ENCODE measurements around the gene ITFG1. TPM values are rescaled to one million over a fixed set of nuclear protein-coding genes. Genes with fewer than 3 reads are reported as not detected.
A peak's percentile ranks its signal among the peaks of the same experiment; 100 is the strongest.
"Not testable (repeated sequence)": the region's sequence is repeated elsewhere in the genome, so short reads cannot be mapped to it uniquely, and the experiment has no call there.

Gene ITFG1
- total and polyA plus RNA-seq, 7 experiments from 2014 or later: 20.8 to 34.3 (median 25.2) TPM

DNA sequence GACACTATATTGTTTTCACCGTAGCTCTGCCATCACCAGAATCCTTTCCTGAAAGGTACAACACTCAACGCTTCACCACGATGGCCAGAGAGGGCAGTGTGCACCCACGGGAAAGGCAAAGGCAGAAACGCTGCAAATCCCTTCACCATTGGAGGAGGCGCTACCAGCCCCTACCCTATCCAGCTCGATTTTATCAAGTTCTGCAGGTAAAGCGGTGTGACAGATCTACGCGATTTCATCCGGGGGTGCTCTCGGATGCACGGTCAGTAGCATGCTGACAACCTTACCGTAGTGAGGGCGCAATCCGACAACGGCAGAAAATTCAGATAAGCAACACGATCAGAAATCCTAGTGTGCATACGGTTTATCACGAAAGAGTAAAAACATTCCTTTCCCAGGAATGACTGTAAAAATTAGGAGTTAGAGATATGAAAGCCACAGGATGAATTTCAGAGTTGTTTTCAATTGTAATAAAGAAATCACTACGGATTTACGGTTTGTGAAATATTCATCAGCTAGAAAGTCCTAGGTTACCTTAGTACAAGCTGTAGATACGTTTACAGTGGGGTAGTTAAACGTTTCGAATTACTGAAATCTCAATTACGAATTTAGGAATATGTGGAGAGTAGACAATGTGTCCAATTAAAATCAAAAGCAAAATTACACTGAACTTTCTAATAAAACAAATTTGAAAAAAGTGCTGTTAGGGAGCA is 318.9 kb downstream of the ITFG1 start:
- DNase-seq: peak; percentile 53 to 83 (median 75)
- H3K36me3 Mint-ChIP-seq: no peaks in the 10 kb centered on the region

DNA sequence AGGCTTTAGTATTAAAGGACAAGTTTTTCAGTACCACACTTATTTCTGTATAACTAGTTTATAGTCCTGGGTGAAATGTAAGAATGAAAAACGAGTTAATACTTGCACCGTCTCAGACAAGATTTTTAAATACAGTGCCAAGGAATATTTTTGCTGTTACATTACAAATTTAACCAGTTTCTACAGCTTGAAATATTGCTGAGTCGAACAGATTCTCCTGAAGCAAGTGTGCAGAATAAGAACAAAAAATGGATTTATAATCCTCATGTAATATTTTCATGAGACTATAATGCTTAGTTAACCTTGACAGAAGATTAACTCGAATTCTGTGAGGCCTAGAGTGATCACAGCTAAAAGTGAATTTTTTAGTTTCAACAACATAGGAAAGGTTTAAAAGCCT is 320.2 kb downstream of the ITFG1 start:
- intact Hi-C loops (cut with micrococcal nuclease): loop anchor here (1.0 to 10.0 kb wide), 19 partner anchors 73 to 1492 kb away; partner anchors contain the start of genes DNAJA2 (in 2 of the 2), C16orf87 (in 1 of the 2), LONP2 (in 1 of the 2) and N4BP1 (in 1 of the 2)
- Histone ChIP-seq H3K4me1 (ENCODE audit: control insufficient read depth in 2 of 2, insufficient read depth in 2 of 2, low read length in 2 of 2) (peaks cover 10 to 15% of the 10 kb centered on the region in 2 donors), H3K9me3 (ENCODE audit: control insufficient read depth in 2 of 3, low read length in 3 of 3) (no peaks in the 10 kb centered on the region), H3K4me3 (ENCODE audit: low read length) (no peak overlapping the region), H3K27me3 (ENCODE audit: control insufficient read depth in 2 of 2, insufficient read depth in 2 of 2, low read length in 2 of 2) (peaks cover 0 to 12% of the 10 kb centered on the region in 2 donors), H3K36me3 (ENCODE audit: control insufficient read depth in 2 of 3, insufficient read depth in 3 of 3, low read length in 3 of 3) (no peaks in the 10 kb centered on the region), H3K27ac (ENCODE audit: low read depth, low read length) (no peak overlapping the region)
- ChIA-PET CTCF (interaction anchor here (1.7 kb wide), 1 partner anchor 13 kb away, joined by 5 read pairs; no protein-coding TSS in a partner anchor), POLR2A (no interaction called here)
- peaks cover 12 to 29% (median 17%) of the 10 kb centered on the region in 7 donors for H3K4me1 Mint-ChIP-seq
- peaks cover 20 to 37% (median 27%) of the 10 kb centered on the region in 5 donors for H3K27me3 Mint-ChIP-seq
- H3K36me3 Mint-ChIP-seq: no peaks in the 10 kb centered on the region
- peaks cover 0 to 3% (median 0%) of the 10 kb centered on the region in 11 donors for H3K9me3 Mint-ChIP-seq
- ATAC-seq: no peak
- no peak overlapping the region for H3K27ac Mint-ChIP-seq
- no peak overlapping the region for H3K4me3 Mint-ChIP-seq
- no peak for DNase-seq

More for the DNA sequence above, 318.9 kb downstream of the ITFG1 start:
- Mint-ChIP-seq H3K4me3 (peak overlapping the region; percentile 72 to 89 (median 84)), H3K4me1 (peaks cover 12 to 29% (median 17%) of the 10 kb centered on the region in 7 donors), H3K27me3 (peaks cover 22 to 37% (median 34%) of the 10 kb centered on the region in 5 donors), H3K9me3 (peaks cover 0 to 5% (median 0%) of the 10 kb centered on the region in 11 donors), H3K27ac (peak overlapping the region in 2 of 9 donors; percentile 14 to 77)
- Histone ChIP-seq H3K36me3 (ENCODE audit: control insufficient read depth in 2 of 3, insufficient read depth in 3 of 3, low read length in 3 of 3) (no peaks in the 10 kb centered on the region), H3K4me3 (ENCODE audit: low read length) (peak overlapping the region; percentile 30), H3K27ac (ENCODE audit: low read depth, low read length) (no peak overlapping the region), H3K27me3 (ENCODE audit: control insufficient read depth in 2 of 2, insufficient read depth in 2 of 2, low read length in 2 of 2) (peaks cover 0 to 12% of the 10 kb centered on the region in 2 donors), H3K9me3 (ENCODE audit: control insufficient read depth in 2 of 3, low read length in 3 of 3) (no peaks in the 10 kb centered on the region), H3K4me1 (ENCODE audit: control insufficient read depth in 2 of 2, insufficient read depth in 2 of 2, low read length in 2 of 2) (peaks cover 10 to 15% of the 10 kb centered on the region in 2 donors)
- CTCF ChIA-PET: interaction anchor here (0.6 to 1.7 kb wide), 11 partner anchors 9 to 1023 kb away, joined by 3 to 10 read pairs (median 4); partner anchors contain the start of gene ABCC12
- intact Hi-C loops (cut with micrococcal nuclease): loop anchor here (1.0 to 10.0 kb wide), 24 partner anchors 75 to 1490 kb away; partner anchors contain the start of genes DNAJA2 (in 2 of the 2), LONP2 (in 2 of the 2), C16orf87 (in 1 of the 2) and ITFG1 (in 1 of the 2)
- POLR2A ChIA-PET: interaction anchor here (0.6 kb wide), 1 partner anchor 1105 kb away, joined by 7 read pairs; the partner anchor contains the start of gene ABCC11
- ATAC-seq: peak; percentile 86

DNA sequence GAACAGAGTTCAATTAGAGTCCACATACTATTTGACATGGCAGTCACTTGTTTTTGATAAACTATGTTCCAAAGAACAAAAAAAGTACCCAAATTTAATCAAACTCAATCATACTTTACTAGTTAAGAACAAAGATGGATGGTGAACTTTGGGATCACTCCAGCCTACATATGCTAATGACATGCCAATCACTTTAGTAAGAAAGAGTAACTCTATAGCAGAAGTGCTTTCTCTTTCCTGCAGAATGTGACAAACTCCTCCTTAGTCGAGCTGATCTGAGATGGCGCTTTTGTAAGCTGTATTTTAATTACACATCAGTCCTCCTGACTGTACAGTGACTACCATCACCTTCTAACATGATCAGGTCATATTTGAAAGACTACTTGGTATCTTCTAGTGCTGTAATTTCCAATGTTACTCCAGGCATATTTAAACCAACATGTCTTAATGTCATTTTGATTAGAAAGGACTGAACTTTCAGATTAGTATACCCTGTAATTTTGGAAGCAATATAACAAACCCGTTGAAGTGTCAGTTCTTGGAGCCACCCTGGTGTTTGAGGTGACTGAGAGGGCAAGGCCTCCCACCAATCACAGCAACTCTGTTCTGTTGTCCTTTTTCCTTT is 321.2 kb downstream of the ITFG1 start:
- Mint-ChIP-seq H3K4me1 (peaks cover 12 to 27% (median 15%) of the 10 kb centered on the region in 7 donors), H3K27ac (no peak overlapping the region), H3K36me3 (no peaks in the 10 kb centered on the region), H3K4me3 (no peak overlapping the region), H3K9me3 (peaks cover 0 to 2% (median 0%) of the 10 kb centered on the region in 11 donors), H3K27me3 (peaks cover 12 to 32% (median 17%) of the 10 kb centered on the region in 5 donors)
- H3K4me1 ChIP-seq (ENCODE audit: control insufficient read depth in 2 of 2, insufficient read depth in 2 of 2, low read length in 2 of 2): peaks cover 10 to 15% of the 10 kb centered on the region in 2 donors
- ATAC-seq (no peak), DNase-seq (no peak)
- intact Hi-C loops (cut with micrococcal nuclease): loop anchor here (2.0 to 10.0 kb wide), 14 partner anchors 72 to 1493 kb away; partner anchors contain the start of genes DNAJA2 (in 2 of the 2), C16orf87 (in 1 of the 2), N4BP1 (in 1 of the 2) and SIAH1 (in 1 of the 2)
- no peaks in the 10 kb centered on the region for H3K9me3 ChIP-seq (ENCODE audit: control insufficient read depth in 2 of 3, low read length in 3 of 3)
- no peak overlapping the region for H3K27ac ChIP-seq (ENCODE audit: low read depth, low read length)
- no peak overlapping the region for H3K4me3 ChIP-seq (ENCODE audit: low read length)
- ChIA-PET CTCF (no interaction called here), POLR2A (no interaction called here)
- peaks cover 0 to 12% of the 10 kb centered on the region in 2 donors for H3K27me3 ChIP-seq (ENCODE audit: control insufficient read depth in 2 of 2, insufficient read depth in 2 of 2, low read length in 2 of 2)
- no peaks in the 10 kb centered on the region for H3K36me3 ChIP-seq (ENCODE audit: control insufficient read depth in 2 of 3, insufficient read depth in 3 of 3, low read length in 3 of 3)

DNA sequence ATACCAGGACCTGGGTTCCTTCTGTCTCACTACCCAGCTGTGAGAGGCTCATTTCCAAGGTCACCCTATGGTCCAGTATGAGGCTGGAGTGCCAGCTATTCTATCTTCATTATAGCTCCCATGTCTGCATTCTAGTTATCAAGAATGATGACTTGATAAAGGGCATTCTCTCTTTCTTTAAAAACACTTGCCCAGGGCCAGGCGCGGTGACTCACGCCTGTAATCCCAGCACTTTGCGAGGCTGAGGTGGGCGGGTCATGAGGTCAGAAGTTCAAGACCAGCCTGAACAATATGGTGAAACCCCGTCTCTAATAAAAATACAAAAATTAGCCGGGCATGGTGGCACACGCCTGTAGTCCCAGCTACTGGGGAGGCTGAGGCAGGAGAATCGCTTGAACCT is 322.9 kb downstream of the ITFG1 start:
- H3K4me1 Mint-ChIP-seq: peaks cover 8 to 26% (median 12%) of the 10 kb centered on the region in 7 donors
- H3K27ac ChIP-seq (ENCODE audit: low read depth, low read length); POLR2A ChIA-PET; DNase-seq; H3K27me3 ChIP-seq (ENCODE audit: control insufficient read depth in 2 of 2, insufficient read depth in 2 of 2, low read length in 2 of 2); ATAC-seq; H3K36me3 ChIP-seq (ENCODE audit: control insufficient read depth in 2 of 3, insufficient read depth in 3 of 3, low read length in 3 of 3); H3K4me3 Mint-ChIP-seq; H3K27ac Mint-ChIP-seq; H3K4me3 ChIP-seq (ENCODE audit: low read length); CTCF ChIA-PET; H3K36me3 Mint-ChIP-seq; intact Hi-C loops (cut with micrococcal nuclease); H3K9me3 ChIP-seq (ENCODE audit: control insufficient read depth in 2 of 3, low read length in 3 of 3); H3K9me3 Mint-ChIP-seq: not testable (repeated sequence)
- H3K27me3 Mint-ChIP-seq: peaks cover 11 to 28% (median 12%) of the 10 kb centered on the region in 5 donors
- H3K4me1 ChIP-seq (ENCODE audit: control insufficient read depth in 2 of 2, insufficient read depth in 2 of 2, low read length in 2 of 2): peaks cover 10 to 11% of the 10 kb centered on the region in 2 donors

DNA sequence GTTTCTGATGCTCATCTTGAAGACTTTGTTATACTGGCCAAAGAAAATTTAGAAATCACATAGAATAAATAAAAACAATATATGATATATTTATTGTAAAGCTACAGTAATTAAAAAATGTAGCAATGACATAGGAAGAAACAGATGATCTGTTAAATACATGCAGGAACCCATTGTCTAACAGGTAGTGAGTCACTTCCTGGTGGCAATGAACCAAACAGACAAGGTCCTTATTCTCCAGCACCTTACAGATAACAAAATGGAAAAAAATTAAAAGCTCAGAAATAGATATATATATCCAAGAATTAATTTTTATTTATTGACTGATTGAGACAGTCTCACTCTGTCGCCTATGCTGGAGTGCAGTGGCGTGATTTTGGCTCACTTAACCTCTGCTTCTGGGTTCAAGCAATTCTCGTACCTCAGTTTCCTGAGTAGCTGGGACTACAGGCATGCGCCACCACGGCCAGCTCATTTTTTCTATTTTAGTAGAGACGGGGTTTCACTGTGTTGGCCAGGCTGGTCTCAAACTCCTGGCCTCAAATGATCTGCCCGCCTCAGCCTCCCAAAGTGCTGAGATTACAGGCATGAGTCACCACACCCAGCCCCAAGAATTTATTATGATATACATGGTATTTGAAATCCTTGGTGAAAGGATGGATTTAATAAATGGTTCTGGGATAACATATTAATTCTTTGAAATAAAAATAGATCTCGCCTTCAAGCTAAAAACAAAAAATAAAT is 324.6 kb downstream of the ITFG1 start:
- H3K4me1 Mint-ChIP-seq: peaks cover 0 to 14% (median 0%) of the 10 kb centered on the region in 7 donors
- no peaks in the 10 kb centered on the region for H3K36me3 Mint-ChIP-seq
- no peaks in the 10 kb centered on the region for H3K27me3 ChIP-seq (ENCODE audit: control insufficient read depth in 2 of 2, insufficient read depth in 2 of 2, low read length in 2 of 2)
- H3K9me3 ChIP-seq (ENCODE audit: control insufficient read depth in 2 of 3, low read length in 3 of 3): no peaks in the 10 kb centered on the region
- no peak overlapping the region for H3K4me3 ChIP-seq (ENCODE audit: low read length)
- DNase-seq: no peak
- no peak for ATAC-seq
- no peaks in the 10 kb centered on the region for H3K4me1 ChIP-seq (ENCODE audit: control insufficient read depth in 2 of 2, insufficient read depth in 2 of 2, low read length in 2 of 2)
- POLR2A ChIA-PET: no interaction called here
- H3K27me3 Mint-ChIP-seq: peaks cover 0 to 14% (median under 1%) of the 10 kb centered on the region in 5 donors
- peak overlapping the region in 1 of 9 donors; percentile 43 for H3K27ac Mint-ChIP-seq
- no peak overlapping the region for H3K4me3 Mint-ChIP-seq
- no peak overlapping the region for H3K27ac ChIP-seq (ENCODE audit: low read depth, low read length)
- no peaks in the 10 kb centered on the region for H3K9me3 Mint-ChIP-seq
- CTCF ChIA-PET: no interaction called here
- no peaks in the 10 kb centered on the region for H3K36me3 ChIP-seq (ENCODE audit: control insufficient read depth in 2 of 3, insufficient read depth in 3 of 3, low read length in 3 of 3)
- intact Hi-C loops (cut with micrococcal nuclease): no loop called here

DNA sequence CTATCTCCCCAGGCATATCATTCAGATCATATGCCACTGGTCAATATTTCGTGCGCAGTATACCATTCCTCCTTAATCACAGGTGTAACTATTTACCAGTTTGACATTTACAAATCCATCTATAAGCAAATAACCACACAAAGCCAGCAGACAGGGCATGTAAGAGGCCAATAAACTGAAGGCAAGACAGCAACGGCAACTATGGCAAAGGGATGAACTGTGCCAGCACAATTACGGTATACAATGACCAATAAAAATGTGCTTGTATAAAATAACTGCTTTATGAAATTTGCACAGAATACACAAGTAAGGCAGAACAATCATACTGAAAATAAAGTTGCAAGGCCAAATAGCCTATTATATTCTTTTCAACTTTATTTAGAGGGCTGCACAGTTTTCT is 326.3 kb downstream of the ITFG1 start:
- no peaks in the 10 kb centered on the region for H3K9me3 ChIP-seq (ENCODE audit: control insufficient read depth in 2 of 3, low read length in 3 of 3)
- H3K27ac Mint-ChIP-seq: no peak overlapping the region
- H3K4me1 Mint-ChIP-seq: peaks cover 0 to 18% (median 0%) of the 10 kb centered on the region in 7 donors
- no peaks in the 10 kb centered on the region for H3K4me1 ChIP-seq (ENCODE audit: control insufficient read depth in 2 of 2, insufficient read depth in 2 of 2, low read length in 2 of 2)
- H3K27me3 Mint-ChIP-seq: peaks cover 0 to 3% (median 0%) of the 10 kb centered on the region in 5 donors
- no peak for ATAC-seq
- CTCF ChIA-PET: no interaction called here
- no peaks in the 10 kb centered on the region for H3K36me3 ChIP-seq (ENCODE audit: control insufficient read depth in 2 of 3, insufficient read depth in 3 of 3, low read length in 3 of 3)
- no peak overlapping the region for H3K4me3 Mint-ChIP-seq
- intact Hi-C loops (cut with micrococcal nuclease): no loop called here
- peaks cover 0 to 1% (median 0%) of the 10 kb centered on the region in 5 donors for H3K36me3 Mint-ChIP-seq
- H3K9me3 Mint-ChIP-seq: no peaks in the 10 kb centered on the region
- H3K4me3 ChIP-seq (ENCODE audit: low read length): no peak overlapping the region
- POLR2A ChIA-PET: no interaction called here
- H3K27ac ChIP-seq (ENCODE audit: low read depth, low read length): no peak overlapping the region
- H3K27me3 ChIP-seq (ENCODE audit: control insufficient read depth in 2 of 2, insufficient read depth in 2 of 2, low read length in 2 of 2): no peaks in the 10 kb centered on the region
- no peak for DNase-seq
